Kidney tubule cell (primary cell): ENCODE measurements around the gene CFDP1.
"Not testable (repeated sequence)": the region's sequence is repeated elsewhere in the genome, so short reads cannot be mapped to it uniquely, and the experiment has no call there.

Experiments
- DNase-seq: peaks from one replicate; pipeline ENCODE4 v3.0.0-alpha.2; 2018; ENCODE audit warnings: low spot score

The CFDP1 gene

GRCh38 chr16:75458439-75458838 lies 25.1 kb upstream of the CFDP1 start:
- no peak for DNase-seq

GRCh38 chr16:75458029-75458428 lies 24.7 kb upstream of the CFDP1 start:
- DNase-seq, result no peak

- no peak for DNase-seq
These were observed 24.2 kb upstream of the CFDP1 start for GRCh38 chr16:75457485-75458021.

GRCh38 chr16:75456971-75457370 lies 23.7 kb upstream of the CFDP1 start:
- DNase-seq, result no peak

- not testable (repeated sequence) for DNase-seq
These were observed 23.2 kb upstream of the CFDP1 start for GRCh38 chr16:75456486-75456885.

- no peak for DNase-seq
These were observed 22.4 kb upstream of the CFDP1 start for GRCh38 chr16:75455677-75456076.

- no peak for DNase-seq
These were observed 19.3 kb upstream of the CFDP1 start for GRCh38 chr16:75452464-75453190.

GRCh38 chr16:75446416-75446815 lies 13.1 kb upstream of the CFDP1 start:
- no peak for DNase-seq

GRCh38 chr16:75445298-75445697 lies 12.0 kb upstream of the CFDP1 start:
- DNase-seq, result no peak

GRCh38 chr16:75443298-75443697 lies 10.0 kb upstream of the CFDP1 start:
- DNase-seq, result no peak

- DNase-seq, result peak; percentile 92
These were observed 570 bp upstream of the CFDP1 start for GRCh38 chr16:75433732-75434413.

GRCh38 chr16:75429621-75430403 lies 3.5 kb downstream of the CFDP1 start:
- no peak for DNase-seq

GRCh38 chr16:75426524-75426923 lies 6.8 kb downstream of the CFDP1 start:
- DNase-seq, result peak; percentile 64

- peak; percentile 58 for DNase-seq
These were observed 9.1 kb downstream of the CFDP1 start for GRCh38 chr16:75424105-75424762.

- peak; percentile 26 for DNase-seq
These were observed 9.6 kb downstream of the CFDP1 start for GRCh38 chr16:75423723-75424104.

- DNase-seq, result no peak
These were observed 11.5 kb downstream of the CFDP1 start for GRCh38 chr16:75421820-75422126.

- peak; percentile 78 for DNase-seq
These were observed 12.1 kb downstream of the CFDP1 start for GRCh38 chr16:75420987-75421819.

GRCh38 chr16:75416904-75417565 lies 16.3 kb downstream of the CFDP1 start:
- no peak for DNase-seq

- no peak for DNase-seq
These were observed 18.0 kb downstream of the CFDP1 start for GRCh38 chr16:75415169-75415905.

GRCh38 chr16:75413951-75414350 lies 19.4 kb downstream of the CFDP1 start:
- DNase-seq, result no peak
